Endodermal cell (in vitro differentiated cells): ENCODE results near the gene RAB9B. TPM values are rescaled to one million over a fixed set of nuclear protein-coding genes. Genes with fewer than 3 reads are reported as not detected.

Experiments used
- DNase-seq: peaks from one replicate; pipeline ENCODE4 v3.0.0-alpha.2; 2017
- H3K27ac ChIP-seq: 2 replicates; pipeline ENCODE4 v1.5.1; 2013; ENCODE audit warnings: mild to moderate bottlenecking, low read depth, low read length, moderate library complexity
- H3K27me3 ChIP-seq: 2 replicates; pipeline ENCODE4 v1.6.1; 2013; ENCODE audit warnings: mild to moderate bottlenecking, low read length, moderate library complexity; ENCODE audit not compliant: insufficient read depth, control insufficient read depth, poor library complexity, severe bottlenecking
- H3K36me3 ChIP-seq: 2 replicates; pipeline ENCODE4 v1.7.0; 2013; ENCODE audit warnings: mild to moderate bottlenecking, low read length, moderate library complexity; ENCODE audit not compliant: control insufficient read depth, insufficient read depth
- H3K4me1 ChIP-seq: one replicate; pipeline ENCODE4 v1.7.0; 2013; ENCODE audit warnings: low read length; ENCODE audit not compliant: control insufficient read depth, insufficient read depth
- H3K4me3 ChIP-seq: 2 replicates; pipeline ENCODE4 v1.5.1; 2013; ENCODE audit warnings: mild to moderate bottlenecking, low read length, moderate library complexity
- H3K9ac ChIP-seq: 2 replicates; pipeline ENCODE4 v1.6.1; 2013; ENCODE audit warnings: mild to moderate bottlenecking, low read length, moderate library complexity; ENCODE audit not compliant: poor library complexity, severe bottlenecking; ENCODE audit errors: extremely low read depth
- H3K9me3 ChIP-seq: 2 replicates; pipeline ENCODE4 v1.6.1; 2013; ENCODE audit warnings: mild to moderate bottlenecking, low read length, moderate library complexity; ENCODE audit not compliant: control insufficient read depth
- H3K27ac Mint-ChIP-seq: 2 replicates; pipeline ENCODE4 v1.8.0; 2020; ENCODE audit warnings: mixed read lengths
- H3K27me3 Mint-ChIP-seq: 2 replicates; pipeline ENCODE4 v1.8.0; 2021; ENCODE audit warnings: mild to moderate bottlenecking, mixed read lengths; ENCODE audit not compliant: insufficient read depth
- H3K36me3 Mint-ChIP-seq: 2 replicates; pipeline ENCODE4 v1.8.0; 2020; ENCODE audit warnings: low read depth, mixed read lengths
- H3K4me1 Mint-ChIP-seq: 2 replicates; pipeline ENCODE4 v1.8.0; 2020; ENCODE audit warnings: mixed read lengths
- H3K4me3 Mint-ChIP-seq: 2 replicates; pipeline ENCODE4 v1.8.0; 2020; ENCODE audit warnings: mild to moderate bottlenecking, moderate library complexity, mixed read lengths
- H3K9me3 Mint-ChIP-seq: 2 replicates; pipeline ENCODE4 v1.8.0; 2020; ENCODE audit warnings: mild to moderate bottlenecking, mixed read lengths
- CTCF ChIP-seq: fragments of 200-600 bp; sonication (generic); conservative IDR thresholded peaks from 2 replicates; pipeline ENCODE4 v1.5.0; 2021; ENCODE audit warnings: antibody characterized with exemption, mild to moderate bottlenecking
- WGBS, 2 experiments: methylation state at CpG; one replicate each; pipeline versions ENCODE4 v1.1.5 to v1.1.7; 2013; ENCODE audit warnings: missing lambda C conversion rate in 2 of 2, mixed read lengths in 1 of 2; ENCODE audit not compliant: insufficient coverage in 1 of 2, insufficient read length in 1 of 2; 5-methylcytosine and 5-hydroxymethylcytosine counted together
- total RNA-seq, 2 donors: library from RNA; stranded (reverse); fragmentation: NEBNext Ultra II Directional in 1 of 2; extraction: Animal tissue kit (Norgen Biotek cat#: 25700) in 1 of 2; gene quantifications; 2 replicates in 1 of 2; 3 replicates in 1 of 2; pipeline ENCODE4 v1.2.1, GENCODE V29; 2021

Gene RAB9B
- total RNA-seq, 2 donors from 2014 or later, result 0.42 to 0.64 TPM

- WGBS, 2 experiments, result 77% methylated on average over 4 of the region's 4 CpGs; no CpG with 5 or more reads in 1 of the 2 experiments
- DNase-seq, result peak; percentile 63
- Mint-ChIP-seq H3K36me3 (no peaks in the 10 kb centered on the region), H3K27ac (no peak overlapping the region), H3K27me3 (peaks cover 9% of the 10 kb centered on the region), H3K4me1 (no peaks in the 10 kb centered on the region), H3K9me3 (no peaks in the 10 kb centered on the region), H3K4me3 (no peak overlapping the region)
- Histone ChIP-seq H3K27me3 (no peaks in the 10 kb centered on the region), H3K4me3 (no peak overlapping the region), H3K4me1 (peaks cover 3% of the 10 kb centered on the region), H3K9me3 (no peaks in the 10 kb centered on the region), H3K27ac (no peak overlapping the region), H3K9ac (no peak overlapping the region), H3K36me3 (no peaks in the 10 kb centered on the region)
- TF ChIP-seq CTCF, result no peak
These were observed 40.8 kb downstream of the RAB9B start for GRCh38 chrX:103791228-103791627.

- no peak overlapping the region for H3K4me3 Mint-ChIP-seq
- TF ChIP-seq CTCF, result no peak
- no peaks in the 10 kb centered on the region for H3K36me3 ChIP-seq
- no peaks in the 10 kb centered on the region for H3K36me3 Mint-ChIP-seq
- H3K9ac ChIP-seq, result no peak overlapping the region
- H3K9me3 Mint-ChIP-seq, result no peaks in the 10 kb centered on the region
- H3K27ac Mint-ChIP-seq, result no peak overlapping the region
- DNase-seq, result no peak
- H3K27me3 ChIP-seq, result no peaks in the 10 kb centered on the region
- no peaks in the 10 kb centered on the region for H3K9me3 ChIP-seq
- H3K27ac ChIP-seq, result no peak overlapping the region
- H3K4me1 ChIP-seq, result peaks cover 3% of the 10 kb centered on the region
- peaks cover 6% of the 10 kb centered on the region for H3K27me3 Mint-ChIP-seq
- H3K4me3 ChIP-seq, result no peak overlapping the region
- no peaks in the 10 kb centered on the region for H3K4me1 Mint-ChIP-seq
These were observed 43.1 kb downstream of the RAB9B start for GRCh38 chrX:103789004-103789403.

GRCh38 chrX:103783971-103784370 lies 48.1 kb downstream of the RAB9B start:
- DNase-seq, result no peak
- H3K9ac ChIP-seq, result no peak overlapping the region
- H3K4me3 Mint-ChIP-seq, result no peak overlapping the region
- H3K27ac Mint-ChIP-seq, result no peak overlapping the region
- peaks cover 11% of the 10 kb centered on the region for H3K4me1 Mint-ChIP-seq
- 80 to 81% methylated on average over 1 of the region's 2 CpGs for WGBS, 2 experiments
- no peaks in the 10 kb centered on the region for H3K36me3 Mint-ChIP-seq
- no peaks in the 10 kb centered on the region for H3K27me3 ChIP-seq
- H3K27ac ChIP-seq, result no peak overlapping the region
- no peaks in the 10 kb centered on the region for H3K9me3 Mint-ChIP-seq
- H3K36me3 ChIP-seq, result no peaks in the 10 kb centered on the region
- H3K4me3 ChIP-seq, result no peak overlapping the region
- H3K9me3 ChIP-seq, result no peaks in the 10 kb centered on the region
- no peak for TF ChIP-seq CTCF
- H3K27me3 Mint-ChIP-seq, result no peaks in the 10 kb centered on the region
- no peaks in the 10 kb centered on the region for H3K4me1 ChIP-seq
